Globus pallidus (tissue), 1 donor: Measurements from ENCODE around the gene ABLIM1.

Experiments used
- DNase-seq: peaks from one replicate; pipeline ENCODE4 v3.0.0-alpha.2; 2015; ENCODE audit warnings: low spot score

Gene ABLIM1

DNA sequence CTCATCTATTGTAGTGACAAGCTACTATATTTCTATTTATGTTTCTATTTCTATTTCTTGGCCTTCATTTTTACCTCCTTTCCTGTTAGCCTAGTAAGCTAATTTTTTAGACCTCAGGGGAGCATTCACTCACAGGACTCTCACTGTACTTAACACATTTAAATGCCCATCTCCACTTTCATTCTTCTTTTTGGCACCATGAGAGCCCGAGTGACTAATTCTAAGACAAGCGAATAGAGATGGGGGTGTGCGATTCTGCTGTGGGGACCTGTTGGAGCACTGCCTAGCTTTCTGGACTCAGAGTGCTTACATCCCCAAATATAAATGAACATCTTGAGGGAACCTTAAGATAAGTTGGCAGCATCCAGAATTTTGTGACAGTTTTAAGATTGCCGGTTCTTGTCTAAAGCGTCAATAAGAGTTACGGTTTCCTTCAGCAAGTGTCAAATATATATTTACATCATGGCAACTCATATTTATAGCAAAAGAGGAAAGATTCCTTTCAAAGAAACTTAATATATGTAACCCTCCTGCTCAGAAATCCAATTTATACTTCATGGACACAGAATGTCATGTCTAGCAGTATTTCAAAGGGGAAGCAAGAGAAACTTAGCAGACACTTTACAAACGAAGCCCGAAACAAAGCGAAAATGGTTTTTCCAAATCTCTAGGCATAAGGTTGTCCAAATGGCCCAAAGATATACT lies 199.7 kb downstream of the ABLIM1 start:
- DNase-seq, result no peak

GRCh38 chr10:114453576-114453975 lies 204.5 kb downstream of the ABLIM1 start:
- DNase-seq, result no peak

DNA sequence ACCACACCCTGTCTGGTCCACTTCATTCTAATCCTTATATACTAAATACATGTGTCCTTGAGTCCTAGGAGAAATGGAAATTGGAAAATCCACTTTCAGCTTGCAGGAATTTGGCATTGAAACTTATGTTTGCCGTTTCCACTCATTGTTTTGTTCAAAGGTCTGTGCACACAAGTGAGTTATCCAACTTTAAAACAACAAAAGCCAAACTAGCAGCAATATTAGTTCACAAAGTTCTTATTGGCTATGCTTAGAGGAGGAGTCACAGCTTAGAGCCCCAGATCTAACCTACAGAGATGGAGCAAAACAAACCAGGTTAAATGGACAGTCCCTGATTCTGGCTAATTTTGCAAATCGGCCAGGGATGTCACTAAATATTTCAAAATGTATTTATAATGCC lies 209.2 kb downstream of the ABLIM1 start:
- DNase-seq, result no peak

DNA sequence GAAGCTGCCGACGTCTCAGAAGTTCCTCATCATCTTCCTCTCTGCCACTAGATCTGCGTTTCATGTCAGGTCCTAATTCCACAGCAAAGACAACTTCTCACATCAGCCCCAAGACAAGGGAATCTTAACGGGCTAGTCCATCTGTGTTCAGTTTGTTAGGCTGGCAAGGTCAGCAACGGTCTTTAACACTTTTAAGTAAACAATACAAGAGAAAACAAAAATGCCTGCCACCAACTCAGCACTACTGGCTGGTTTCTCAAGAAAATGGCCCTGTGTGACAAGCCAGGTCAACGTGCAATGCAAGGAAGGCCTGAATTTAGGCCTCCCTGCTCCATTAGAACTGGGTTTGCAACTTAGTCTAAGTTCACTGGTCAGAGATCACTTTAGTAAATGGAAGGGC lies 212.7 kb downstream of the ABLIM1 start:
- DNase-seq, result no peak

DNA sequence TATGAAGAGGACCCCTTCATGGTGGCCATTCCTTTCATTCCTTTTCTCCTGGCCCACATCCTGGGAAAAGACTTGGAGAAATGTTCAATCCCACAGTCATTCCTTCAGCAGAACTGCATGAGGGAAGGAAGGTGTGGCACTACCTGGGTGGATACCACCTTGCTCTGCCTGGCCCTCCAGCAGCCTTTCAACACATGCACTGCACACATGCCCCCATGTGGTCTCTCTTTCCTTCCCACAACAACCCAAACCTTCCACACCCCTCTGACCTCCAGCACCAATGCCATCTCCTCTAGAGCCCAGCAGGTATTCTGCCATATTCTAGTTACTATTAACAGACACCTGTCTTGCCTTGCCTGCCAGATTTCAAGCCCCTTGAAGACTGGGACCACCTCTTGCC lies 213.3 kb downstream of the ABLIM1 start:
- DNase-seq, result no peak

DNA sequence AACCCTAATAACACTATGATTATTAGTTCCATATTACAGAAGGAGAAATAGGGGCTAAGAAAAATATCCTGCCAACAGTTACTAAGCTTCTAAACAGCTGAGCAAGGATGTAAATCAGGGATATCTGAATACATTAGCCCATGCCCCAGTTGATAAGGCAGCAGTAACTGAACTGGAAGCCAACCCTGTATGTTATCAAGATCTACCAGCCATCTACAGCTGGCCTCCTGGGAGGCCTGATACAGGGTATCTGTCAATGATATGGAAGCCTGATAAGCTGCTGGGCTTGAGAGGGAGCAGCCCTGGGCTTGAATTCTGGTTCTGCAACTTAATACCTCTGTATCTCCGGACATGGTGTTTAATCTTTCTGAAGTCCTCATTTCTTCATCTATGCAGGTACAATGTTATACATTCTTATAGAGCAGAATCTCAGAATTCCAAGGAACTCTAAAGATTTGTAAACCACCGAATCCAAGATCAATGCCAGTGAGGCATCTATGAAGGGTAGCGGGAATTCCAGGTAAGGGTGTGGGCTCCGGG lies 215.9 kb downstream of the ABLIM1 start:
- DNase-seq, result no peak

DNA sequence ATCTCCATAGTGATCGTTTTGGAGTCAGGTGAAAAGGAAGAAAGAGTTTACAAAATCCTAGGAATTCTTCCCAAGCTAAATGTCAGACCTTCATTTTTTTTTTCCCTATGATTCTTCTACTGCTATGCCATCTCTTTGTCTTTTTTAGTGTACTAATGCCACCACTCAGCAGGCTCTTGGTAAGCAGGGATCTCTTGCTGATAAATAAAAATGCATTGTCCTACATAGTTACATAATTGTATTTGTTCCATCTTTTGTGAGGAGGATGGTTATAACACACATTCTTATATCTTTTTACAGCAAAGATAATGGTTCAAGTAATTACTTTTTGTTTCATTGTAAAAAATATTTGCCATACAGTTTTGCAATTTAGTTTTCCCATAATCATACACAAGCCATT lies 217.0 kb downstream of the ABLIM1 start:
- DNase-seq, result no peak

GRCh38 chr10:114437473-114438292 lies 220.4 kb downstream of the ABLIM1 start:
- DNase-seq, result no peak

DNA sequence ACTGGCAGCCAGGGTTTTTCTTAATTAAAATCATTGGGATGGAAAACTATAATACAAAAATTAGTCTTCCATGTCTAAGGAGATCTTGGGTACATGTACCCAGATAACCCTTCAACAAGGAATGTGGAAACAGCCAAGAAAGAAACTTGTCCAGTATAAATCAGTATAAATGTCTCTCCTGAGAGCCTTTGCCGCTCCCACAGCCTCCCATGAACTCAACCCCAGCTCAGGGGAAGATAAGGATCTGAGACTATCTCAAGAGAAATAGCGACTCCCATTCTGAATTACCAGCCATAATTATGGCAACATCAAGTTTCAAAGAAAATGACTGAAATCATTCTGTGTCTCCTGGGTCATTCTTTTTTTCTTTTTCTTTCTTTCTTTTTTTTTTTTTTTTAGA lies 221.1 kb downstream of the ABLIM1 start:
- DNase-seq, result no peak

DNA sequence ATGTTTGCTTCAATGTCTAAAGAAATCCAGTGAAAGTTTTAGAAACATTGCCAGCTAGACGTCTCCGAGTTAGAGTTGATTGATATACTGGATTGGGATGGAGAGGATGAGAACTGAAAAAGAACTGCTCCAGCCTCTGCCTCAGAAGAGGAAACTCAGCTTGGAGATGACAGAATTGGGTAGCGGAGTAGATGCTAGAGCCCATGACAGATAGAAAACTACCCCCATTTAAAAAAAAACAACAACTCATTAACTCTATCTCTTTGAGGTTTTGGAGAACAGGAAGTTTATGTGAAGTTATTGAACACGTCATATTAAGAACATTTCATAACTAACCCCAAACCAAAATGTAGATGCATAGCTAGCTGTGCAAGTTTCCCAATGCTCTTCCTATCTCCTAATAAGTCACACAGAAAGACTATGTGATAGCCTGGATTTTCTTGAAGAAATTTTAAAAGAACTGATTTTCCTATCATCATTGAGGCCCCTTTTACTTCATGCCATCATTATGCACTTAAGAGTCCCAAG lies 225.4 kb downstream of the ABLIM1 start:
- no peak for DNase-seq

GRCh38 chr10:114431414-114432135 lies 226.5 kb downstream of the ABLIM1 start:
- DNase-seq, result no peak

DNA sequence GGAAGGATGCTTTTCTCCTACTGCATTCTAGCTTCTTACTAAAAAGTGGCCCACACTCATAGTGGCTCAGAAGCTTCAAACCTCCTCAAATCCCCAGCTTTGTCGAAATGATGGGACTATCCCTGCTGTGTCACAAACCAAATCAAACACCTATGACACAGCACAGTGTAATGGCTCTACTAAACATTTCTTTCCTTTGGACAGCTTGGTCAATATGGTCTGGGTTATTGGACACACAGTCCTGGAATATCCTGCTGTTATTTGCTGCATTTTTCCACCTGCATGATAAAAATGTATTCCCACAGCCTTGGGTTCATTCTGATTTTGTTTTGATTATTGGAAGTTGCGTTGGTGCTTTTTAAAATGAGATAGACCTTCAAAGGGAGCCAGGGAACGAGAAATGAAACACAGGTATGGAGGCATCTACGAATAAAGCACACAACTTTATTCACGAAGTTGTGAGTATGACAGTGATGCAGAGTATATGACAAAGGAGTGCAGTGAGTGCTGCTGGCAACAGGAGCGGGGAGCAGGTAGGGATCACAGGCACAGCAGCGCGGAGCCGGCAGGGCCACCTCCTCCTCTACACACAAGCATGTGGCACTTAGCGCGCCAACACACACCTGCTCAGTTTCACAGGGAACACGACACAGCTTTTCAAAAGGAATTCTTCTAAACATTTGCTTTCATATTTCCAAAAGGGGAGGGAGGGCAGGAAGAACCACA lies 227.2 kb downstream of the ABLIM1 start:
- DNase-seq, result no peak

DNA sequence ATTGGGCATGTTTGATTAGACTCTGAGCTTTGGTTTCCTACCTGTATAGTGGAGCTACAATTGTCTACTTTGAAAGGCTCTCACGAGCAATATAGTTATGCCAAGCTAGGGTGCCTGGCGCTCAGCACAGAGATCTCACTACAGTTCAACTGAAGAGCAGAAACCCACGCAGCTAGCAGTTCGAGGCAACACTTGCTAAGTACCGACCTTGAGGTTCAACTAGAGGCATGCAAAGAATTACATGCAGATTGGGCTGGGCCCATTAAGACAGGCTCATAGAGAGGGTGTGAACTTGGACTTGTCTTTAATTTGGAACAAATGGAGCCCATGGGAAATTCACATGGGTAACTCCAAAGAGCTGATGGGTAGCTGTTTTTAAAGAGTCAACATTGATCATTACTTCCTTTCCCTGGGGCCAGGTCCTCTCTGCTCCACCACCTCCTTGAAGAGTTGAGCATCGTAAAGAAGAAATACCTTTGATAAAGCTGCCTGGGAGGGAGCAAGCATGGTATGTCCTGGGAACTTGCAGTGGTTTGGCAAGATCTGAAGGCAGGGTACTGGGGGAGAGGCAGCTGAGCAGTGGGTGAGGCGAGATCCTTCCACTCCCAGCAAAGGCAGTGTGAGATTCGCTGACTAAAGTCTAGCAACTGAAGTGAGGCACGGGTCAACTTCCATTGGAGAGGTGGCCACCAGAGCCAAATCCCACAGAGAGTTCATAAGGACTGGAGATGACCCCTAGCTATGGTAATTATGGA lies 228.3 kb downstream of the ABLIM1 start:
- DNase-seq, result no peak

GRCh38 chr10:114427124-114427852 lies 230.8 kb downstream of the ABLIM1 start:
- no peak for DNase-seq

DNA sequence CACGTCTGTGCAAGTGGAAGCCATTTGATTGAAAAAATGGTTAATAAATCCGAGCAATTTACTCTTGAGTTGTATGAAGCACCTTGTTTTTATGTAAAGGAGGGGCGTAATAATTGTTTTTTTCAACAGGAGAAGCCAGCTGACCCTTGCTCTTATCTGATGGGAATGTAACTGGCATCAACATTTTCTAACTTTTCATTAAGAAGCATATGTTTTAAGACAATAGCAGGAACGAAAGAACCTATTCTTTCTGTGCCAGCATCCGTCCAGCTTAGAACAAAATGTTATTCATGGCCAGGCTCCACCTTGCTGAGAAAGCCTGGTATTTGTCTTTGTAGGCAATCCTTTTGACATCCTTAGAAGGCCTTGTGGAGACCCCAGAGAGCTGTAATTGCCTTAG lies 231.6 kb downstream of the ABLIM1 start:
- no peak for DNase-seq

DNA sequence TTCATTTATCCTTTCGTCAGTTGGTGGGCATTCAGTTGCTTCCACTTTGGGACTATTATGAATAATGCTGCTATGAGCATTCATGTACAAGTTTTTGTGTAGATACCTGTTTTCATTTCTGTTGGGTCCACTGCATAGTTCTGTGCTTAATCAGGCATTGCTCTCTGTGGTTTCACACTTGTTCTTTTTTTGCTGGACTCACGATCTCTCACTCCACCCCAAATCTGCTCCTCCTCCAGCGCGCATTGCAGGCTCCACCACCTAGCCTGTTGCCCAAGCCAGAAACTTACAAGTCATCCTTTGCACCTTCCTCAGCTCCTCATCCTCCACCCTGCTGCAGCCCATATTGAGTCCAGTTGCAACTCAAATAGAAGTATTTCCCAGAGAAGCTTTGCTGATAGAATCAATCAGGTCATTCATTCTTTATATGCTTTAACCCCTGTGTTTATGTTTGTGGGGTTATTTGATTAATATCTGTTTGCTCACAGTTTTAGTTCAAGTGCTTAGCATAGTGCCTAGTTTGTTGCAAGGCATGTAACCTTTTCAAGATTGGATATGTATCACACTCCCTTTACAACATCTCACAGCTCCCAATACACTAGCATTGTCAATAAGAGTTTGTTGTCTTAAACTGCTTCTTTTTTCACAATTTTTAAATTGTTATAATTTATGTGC lies 237.1 kb downstream of the ABLIM1 start:
- DNase-seq, result no peak

GRCh38 chr10:114418109-114418508 lies 240.0 kb downstream of the ABLIM1 start:
- DNase-seq, result no peak

DNA sequence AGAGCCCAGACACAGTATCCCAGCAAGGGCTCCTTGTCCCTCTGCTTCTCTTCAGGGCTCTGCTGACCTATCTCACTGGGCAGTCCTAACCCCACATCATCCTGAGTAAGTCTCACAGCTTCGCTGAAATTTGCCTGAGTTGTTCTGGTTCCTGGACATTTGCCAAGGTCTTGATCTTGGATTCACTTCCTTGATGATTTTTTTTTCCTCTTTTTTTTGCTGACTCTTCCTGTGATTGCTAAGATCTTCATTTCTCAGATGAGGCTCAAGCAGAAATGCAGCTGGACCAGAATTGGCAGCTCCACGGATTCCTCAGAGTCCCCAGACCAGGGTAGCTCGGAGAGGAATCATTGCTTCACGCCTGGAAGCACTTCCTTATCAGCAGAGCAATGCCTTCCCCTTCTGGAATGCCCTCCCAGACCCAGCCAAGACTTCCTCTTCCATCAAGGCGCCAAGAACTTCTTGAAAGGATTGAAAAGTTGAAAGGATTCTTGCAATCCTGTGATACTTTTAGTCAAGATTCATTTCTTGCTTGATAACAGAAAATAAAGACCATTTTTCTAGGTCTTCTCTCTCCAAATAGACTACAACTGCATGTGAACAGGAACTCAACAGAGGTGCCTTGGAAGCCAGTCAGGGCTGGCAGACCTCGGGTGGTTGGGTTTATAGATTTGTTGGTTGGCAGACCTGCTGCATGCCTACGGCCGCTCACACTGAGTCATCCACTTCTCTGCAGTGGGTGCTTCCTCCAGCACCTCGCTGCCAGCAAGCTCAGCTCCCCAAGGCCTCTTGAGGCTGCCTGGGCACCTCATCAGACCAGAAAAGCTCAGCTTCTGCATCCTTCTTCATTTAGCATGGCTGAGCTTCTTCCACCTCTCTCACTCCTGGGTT lies 244.9 kb downstream of the ABLIM1 start:
- no peak for DNase-seq
